KMS-11 (cell line): ENCODE measurements around the gene C1QTNF2.

Experiments
- H2AFZ ChIP-seq: fragments of 200-600 bp; sonication (generic); 2 replicates; pipeline ENCODE4 v1.6.1; 2016; ENCODE audit warnings: antibody characterized with exemption, mixed run types, low read depth
- H3K27ac ChIP-seq: fragments of 200-600 bp; sonication (generic); 2 replicates; pipeline ENCODE4 v1.6.1; 2016; ENCODE audit warnings: mild to moderate bottlenecking, mixed run types
- H3K27me3 ChIP-seq: fragments of 200-600 bp; sonication (generic); 2 replicates; pipeline ENCODE4 v1.6.1; 2017; ENCODE audit warnings: mild to moderate bottlenecking, low read depth, mixed run types, moderate library complexity; ENCODE audit not compliant: insufficient read depth
- H3K36me3 ChIP-seq: fragments of 200-600 bp; sonication (generic); 2 replicates; pipeline ENCODE4 v1.6.1; 2017; ENCODE audit warnings: mild to moderate bottlenecking, mixed run types; ENCODE audit not compliant: insufficient read depth
- H3K4me1 ChIP-seq: fragments of 200-600 bp; sonication (generic); 2 replicates; pipeline ENCODE4 v1.6.1; 2016; ENCODE audit warnings: mild to moderate bottlenecking, low read depth, mixed run types; ENCODE audit not compliant: poor library complexity, severe bottlenecking
- H3K4me2 ChIP-seq: fragments of 200-600 bp; sonication (generic); 2 replicates; pipeline ENCODE4 v1.7.0; 2016; ENCODE audit warnings: mild to moderate bottlenecking, mixed run types
- H3K4me3 ChIP-seq: fragments of 200-600 bp; sonication (generic); IDR thresholded peaks from 2 replicates; pipeline ENCODE4 v1.6.1; 2017; ENCODE audit warnings: low read depth, low read length, mixed read lengths; ENCODE audit not compliant: insufficient read depth
- H3K79me2 ChIP-seq: fragments of 200-600 bp; sonication (generic); 2 replicates; pipeline ENCODE4 v1.6.1; 2016; ENCODE audit warnings: low read depth, mixed run types; ENCODE audit not compliant: insufficient read depth
- H3K9ac ChIP-seq: fragments of 200-600 bp; sonication (generic); 2 replicates; pipeline ENCODE4 v1.6.1; 2016; ENCODE audit warnings: mild to moderate bottlenecking, mixed run types
- H4K20me1 ChIP-seq: fragments of 200-600 bp; sonication (generic); 2 replicates; pipeline ENCODE4 v1.6.1; 2016; ENCODE audit warnings: mild to moderate bottlenecking, mixed run types; ENCODE audit not compliant: insufficient read depth
- TF ChIP-seq, protein P1 (sequence below): fragments of 200-600 bp; sonication (generic); conservative IDR thresholded peaks from 2 replicates; pipeline ENCODE4 v1.6.1; 2017; ENCODE audit warnings: low read depth, mild to moderate bottlenecking, antibody characterized with exemption, low read length, moderate library complexity, mixed read lengths

C1QTNF2 gene

DNA sequence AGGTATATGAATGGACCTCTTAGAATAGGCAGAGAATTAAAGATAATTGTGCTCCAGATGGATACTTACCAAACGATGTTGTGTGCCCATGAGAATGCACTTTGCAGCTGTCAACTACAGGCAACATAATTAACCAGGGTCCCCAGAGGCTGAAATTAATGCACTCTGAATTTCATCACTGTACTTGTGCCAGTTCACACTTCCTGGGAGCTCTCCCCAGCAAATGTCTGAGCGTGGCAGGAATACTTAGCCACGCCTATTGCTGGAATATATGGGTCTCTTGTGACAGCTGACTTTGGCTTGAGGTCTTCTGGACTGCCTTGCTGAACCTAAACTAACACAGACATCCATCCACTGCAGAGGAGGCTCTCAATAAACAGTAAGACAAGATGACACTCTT is 11.9 kb upstream of the C1QTNF2 start:
- no peaks in the 10 kb centered on the region for H3K4me1 ChIP-seq
- H3K27ac ChIP-seq: no peak overlapping the region
- H3K4me2 ChIP-seq: no peak overlapping the region
- no peaks in the 10 kb centered on the region for H3K27me3 ChIP-seq
- H3K4me3 ChIP-seq: no peak overlapping the region
- no peak overlapping the region for H2AFZ ChIP-seq
- no peaks in the 10 kb centered on the region for H4K20me1 ChIP-seq
- TF ChIP-seq, protein P1, sequence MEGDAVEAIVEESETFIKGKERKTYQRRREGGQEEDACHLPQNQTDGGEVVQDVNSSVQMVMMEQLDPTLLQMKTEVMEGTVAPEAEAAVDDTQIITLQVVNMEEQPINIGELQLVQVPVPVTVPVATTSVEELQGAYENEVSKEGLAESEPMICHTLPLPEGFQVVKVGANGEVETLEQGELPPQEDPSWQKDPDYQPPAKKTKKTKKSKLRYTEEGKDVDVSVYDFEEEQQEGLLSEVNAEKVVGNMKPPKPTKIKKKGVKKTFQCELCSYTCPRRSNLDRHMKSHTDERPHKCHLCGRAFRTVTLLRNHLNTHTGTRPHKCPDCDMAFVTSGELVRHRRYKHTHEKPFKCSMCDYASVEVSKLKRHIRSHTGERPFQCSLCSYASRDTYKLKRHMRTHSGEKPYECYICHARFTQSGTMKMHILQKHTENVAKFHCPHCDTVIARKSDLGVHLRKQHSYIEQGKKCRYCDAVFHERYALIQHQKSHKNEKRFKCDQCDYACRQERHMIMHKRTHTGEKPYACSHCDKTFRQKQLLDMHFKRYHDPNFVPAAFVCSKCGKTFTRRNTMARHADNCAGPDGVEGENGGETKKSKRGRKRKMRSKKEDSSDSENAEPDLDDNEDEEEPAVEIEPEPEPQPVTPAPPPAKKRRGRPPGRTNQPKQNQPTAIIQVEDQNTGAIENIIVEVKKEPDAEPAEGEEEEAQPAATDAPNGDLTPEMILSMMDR: no peak
- no peaks in the 10 kb centered on the region for H3K36me3 ChIP-seq
- no peak overlapping the region for H3K9ac ChIP-seq
- H3K79me2 ChIP-seq: no peaks in the 10 kb centered on the region

DNA sequence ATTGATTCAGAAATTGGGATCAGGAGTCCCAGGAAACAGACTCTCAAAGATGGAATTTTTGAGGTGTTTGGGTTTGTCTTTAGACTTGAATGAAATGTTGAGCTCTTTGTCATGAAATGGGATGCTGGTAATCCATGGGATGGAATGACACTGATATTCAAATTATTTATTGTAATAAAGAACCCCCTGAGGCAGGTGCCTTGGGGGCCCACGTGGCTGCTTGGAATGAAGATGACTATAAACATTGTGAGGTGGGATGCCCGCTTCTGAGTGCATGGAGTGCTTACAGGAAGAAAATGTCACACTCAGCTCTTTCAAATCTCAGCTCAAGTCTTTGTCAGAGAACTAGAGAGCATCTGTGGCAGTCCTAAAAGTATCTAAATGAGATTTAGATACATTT is 9.6 kb upstream of the C1QTNF2 start:
- Histone ChIP-seq H2AFZ (no peak overlapping the region), H3K4me2 (no peak overlapping the region), H3K27ac (no peak overlapping the region), H3K79me2 (no peaks in the 10 kb centered on the region), H3K4me1 (no peaks in the 10 kb centered on the region), H3K4me3 (no peak overlapping the region), H3K27me3 (no peaks in the 10 kb centered on the region), H3K36me3 (no peaks in the 10 kb centered on the region), H4K20me1 (no peaks in the 10 kb centered on the region), H3K9ac (no peak overlapping the region)
- TF ChIP-seq, protein P1: no peak

DNA sequence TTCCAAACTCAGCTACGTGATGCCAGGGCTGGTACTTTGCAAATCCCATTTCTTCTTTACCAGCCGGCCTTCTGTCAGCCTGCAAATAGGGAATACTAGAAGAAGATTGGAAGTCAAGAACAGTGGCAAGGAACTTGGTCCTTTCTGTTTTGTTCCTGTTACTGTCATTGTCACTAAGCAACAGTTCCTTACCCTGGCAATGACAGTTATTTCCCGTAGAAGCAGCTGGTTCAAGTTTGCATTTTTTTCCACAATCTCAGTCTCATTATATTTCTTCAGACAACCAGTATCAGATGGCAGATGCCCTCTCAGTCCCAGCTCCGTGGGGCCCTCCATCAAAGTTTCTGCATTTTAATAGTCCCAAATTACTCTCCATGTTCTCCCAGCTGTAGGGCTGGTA is 9.1 kb upstream of the C1QTNF2 start:
- no peaks in the 10 kb centered on the region for H3K36me3 ChIP-seq
- TF ChIP-seq, protein P1: no peak
- H2AFZ ChIP-seq: no peak overlapping the region
- no peaks in the 10 kb centered on the region for H3K79me2 ChIP-seq
- H3K4me1 ChIP-seq: no peaks in the 10 kb centered on the region
- H3K4me2 ChIP-seq: no peak overlapping the region
- H3K9ac ChIP-seq: no peak overlapping the region
- H3K27me3 ChIP-seq: no peaks in the 10 kb centered on the region
- no peaks in the 10 kb centered on the region for H4K20me1 ChIP-seq
- no peak overlapping the region for H3K4me3 ChIP-seq
- no peak overlapping the region for H3K27ac ChIP-seq

DNA sequence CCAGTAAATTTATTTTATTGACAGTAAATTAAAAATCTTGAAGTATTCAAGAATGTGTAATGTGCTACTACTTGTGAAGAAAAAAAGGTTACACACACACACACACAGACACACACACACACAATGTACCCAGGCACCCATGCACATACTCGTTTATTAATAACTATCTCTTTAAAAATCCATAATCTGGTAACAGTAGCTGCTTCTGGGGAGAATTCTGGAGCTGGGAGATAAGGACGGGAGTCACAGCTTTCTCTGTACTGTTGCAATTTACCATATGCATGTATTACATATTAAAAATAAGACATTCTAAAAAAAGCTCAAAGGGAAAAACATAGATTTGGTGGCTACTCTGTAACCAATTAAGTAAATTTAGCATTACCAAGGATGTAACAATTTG is 7.9 kb upstream of the C1QTNF2 start:
- no peaks in the 10 kb centered on the region for H4K20me1 ChIP-seq
- H3K36me3 ChIP-seq: no peaks in the 10 kb centered on the region
- H3K4me3 ChIP-seq: no peak overlapping the region
- H3K27me3 ChIP-seq: no peaks in the 10 kb centered on the region
- H2AFZ ChIP-seq: no peak overlapping the region
- H3K79me2 ChIP-seq: no peaks in the 10 kb centered on the region
- no peak overlapping the region for H3K27ac ChIP-seq
- TF ChIP-seq, protein P1: no peak
- no peaks in the 10 kb centered on the region for H3K4me1 ChIP-seq
- no peak overlapping the region for H3K9ac ChIP-seq
- H3K4me2 ChIP-seq: no peak overlapping the region

DNA sequence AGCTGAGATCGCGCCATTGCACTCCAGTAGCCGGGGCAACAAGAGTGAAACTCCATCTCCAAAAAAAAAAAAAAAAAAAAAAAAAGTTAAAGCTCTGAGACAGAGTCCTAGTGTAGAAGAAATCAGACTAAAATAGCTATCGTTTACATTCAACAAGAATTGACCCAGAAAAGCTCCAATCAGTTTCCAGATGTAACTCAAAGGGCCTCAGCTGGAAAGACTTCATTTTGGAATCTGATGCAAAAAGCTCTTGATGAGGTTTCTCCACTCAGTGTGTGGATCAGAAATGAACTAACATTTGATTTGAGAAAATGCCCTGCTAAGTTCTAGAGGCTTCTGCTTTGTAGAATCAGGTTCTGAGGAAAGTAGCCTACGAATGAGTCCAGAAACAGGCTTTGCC is 7.2 kb upstream of the C1QTNF2 start:
- H3K36me3 ChIP-seq: no peaks in the 10 kb centered on the region
- no peak overlapping the region for H3K27ac ChIP-seq
- no peaks in the 10 kb centered on the region for H3K27me3 ChIP-seq
- H3K4me1 ChIP-seq: no peaks in the 10 kb centered on the region
- H3K9ac ChIP-seq: no peak overlapping the region
- no peaks in the 10 kb centered on the region for H4K20me1 ChIP-seq
- no peak overlapping the region for H3K4me2 ChIP-seq
- no peaks in the 10 kb centered on the region for H3K79me2 ChIP-seq
- TF ChIP-seq, protein P1: no peak
- no peak overlapping the region for H3K4me3 ChIP-seq
- no peak overlapping the region for H2AFZ ChIP-seq
